ENCODE measurements around the gene EXOSC5. TPM values are rescaled to one million over a fixed set of nuclear protein-coding genes. Genes with fewer than 3 reads are reported as not detected.
"Not testable (repeated sequence)": the region's sequence is repeated elsewhere in the genome, so short reads cannot be mapped to it uniquely, and the experiment has no call there.

Gene EXOSC5
- total RNA-seq, 1 donor from 2014 or later, result 20.3 TPM

DNA sequence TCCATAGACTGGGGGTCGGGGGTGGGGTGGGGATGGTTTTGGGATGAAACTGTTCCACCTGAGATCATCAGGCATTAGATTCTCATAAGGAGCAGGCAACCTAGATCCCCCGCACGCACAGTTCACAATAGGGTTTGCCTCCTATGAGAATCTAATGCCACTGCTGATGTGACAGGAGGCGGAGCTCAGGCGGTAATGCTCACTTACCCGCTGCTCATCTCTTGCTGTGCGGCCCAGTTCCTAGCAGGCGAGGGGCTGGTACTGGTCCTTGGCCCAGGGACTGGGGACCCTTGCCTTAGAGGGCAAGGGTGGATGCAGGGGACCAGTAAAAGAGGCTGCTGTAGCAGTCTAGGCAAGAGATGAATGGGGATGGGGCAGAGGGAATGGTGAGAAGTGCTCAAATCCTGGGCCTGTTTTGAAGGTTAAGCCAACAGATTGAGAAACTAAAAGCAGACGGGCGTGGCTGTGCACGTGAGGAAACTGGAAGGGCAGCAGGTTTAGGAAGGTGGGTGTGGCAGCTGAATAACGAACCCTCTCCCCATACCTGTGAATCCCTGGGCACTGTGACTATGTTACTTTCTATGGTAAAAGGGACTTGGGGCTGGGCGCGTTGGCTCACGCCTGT, 44.3 kb upstream of the EXOSC5 start:
- Mint-ChIP-seq H3K4me3 (no peak overlapping the region), H3K27me3 (ENCODE audit: low read depth) (peaks cover 41% of the 10 kb centered on the region), H3K4me1 (peaks cover 11% of the 10 kb centered on the region), H3K36me3 (ENCODE audit: low read depth) (peaks cover 2% of the 10 kb centered on the region), H3K27ac (ENCODE audit: unreplicated experiment) (no peak overlapping the region), H3K9me3 (no peaks in the 10 kb centered on the region)
- TF ChIP-seq CTCF (conservative IDR thresholded peaks at IDR 0.05), result no peak
- no peak for DNase-seq (ENCODE audit: low read depth, low spot score)

- peak; percentile 83 for DNase-seq (ENCODE audit: low read depth, low spot score)
- H3K4me3 Mint-ChIP-seq, result peak within 1 kb of the TSS; percentile 47
- H3K9me3 Mint-ChIP-seq, result no peaks in the 10 kb centered on the region
- H3K27me3 Mint-ChIP-seq (ENCODE audit: low read depth), result peaks cover 28% of the 10 kb centered on the region
- peak within 1 kb of the TSS; percentile 15 for H3K27ac Mint-ChIP-seq (ENCODE audit: unreplicated experiment)
- no peak for TF ChIP-seq CTCF (conservative IDR thresholded peaks at IDR 0.05)
- peaks cover 11% of the 10 kb centered on the region for H3K4me1 Mint-ChIP-seq
- peaks cover 2% of the 10 kb centered on the region for H3K36me3 Mint-ChIP-seq (ENCODE audit: low read depth)
Observed at GRCh38 chr19:41439441-41440222, 42.5 kb upstream of the EXOSC5 start, which contains the start of gene DMAC2. DMAC2 (minus strand) TSS chr19:41439912; CDS start chr19:41439899, 13 bp downstream.

GRCh38 chr19:41437944-41438574, 40.9 kb upstream of the EXOSC5 start:
- Mint-ChIP-seq H3K4me1 (peaks cover 11% of the 10 kb centered on the region), H3K27me3 (ENCODE audit: low read depth) (peaks cover 14% of the 10 kb centered on the region)

DNA sequence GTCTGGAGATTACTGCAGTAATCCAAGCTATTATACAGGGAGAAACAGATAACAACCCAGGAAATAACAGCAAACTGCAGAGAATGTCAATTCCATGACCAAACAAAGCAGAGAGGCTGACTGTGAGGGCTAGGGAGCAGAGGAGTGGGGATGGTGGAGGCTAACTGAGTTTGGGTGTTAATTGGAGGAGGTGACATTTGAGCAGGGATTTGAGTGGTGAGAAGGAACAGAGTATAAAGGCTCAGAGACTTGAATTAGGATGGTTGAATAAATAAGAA, 39.5 kb upstream of the EXOSC5 start:
- TF ChIP-seq CTCF (conservative IDR thresholded peaks at IDR 0.05), result no peak
- DNase-seq (ENCODE audit: low read depth, low spot score), result no peak
- no peaks in the 10 kb centered on the region for H3K9me3 Mint-ChIP-seq
- H3K27ac Mint-ChIP-seq (ENCODE audit: unreplicated experiment), result no peak overlapping the region
- peak overlapping the region; percentile 25 for H3K4me3 Mint-ChIP-seq
- peaks cover 5% of the 10 kb centered on the region for H3K36me3 Mint-ChIP-seq (ENCODE audit: low read depth)
- peaks cover 10% of the 10 kb centered on the region for H3K27me3 Mint-ChIP-seq (ENCODE audit: low read depth)
- peaks cover 11% of the 10 kb centered on the region for H3K4me1 Mint-ChIP-seq

More at GRCh38 chr19:41437944-41438574, 40.9 kb upstream of the EXOSC5 start:
- no peak for TF ChIP-seq CTCF (conservative IDR thresholded peaks at IDR 0.05)
- DNase-seq (ENCODE audit: low read depth, low spot score), result no peak
- H3K36me3 Mint-ChIP-seq (ENCODE audit: low read depth), result peaks cover 2% of the 10 kb centered on the region
- H3K4me3 Mint-ChIP-seq, result peak overlapping the region; percentile 33
- H3K27ac Mint-ChIP-seq (ENCODE audit: unreplicated experiment), result no peak overlapping the region
- H3K9me3 Mint-ChIP-seq, result no peaks in the 10 kb centered on the region

DNA sequence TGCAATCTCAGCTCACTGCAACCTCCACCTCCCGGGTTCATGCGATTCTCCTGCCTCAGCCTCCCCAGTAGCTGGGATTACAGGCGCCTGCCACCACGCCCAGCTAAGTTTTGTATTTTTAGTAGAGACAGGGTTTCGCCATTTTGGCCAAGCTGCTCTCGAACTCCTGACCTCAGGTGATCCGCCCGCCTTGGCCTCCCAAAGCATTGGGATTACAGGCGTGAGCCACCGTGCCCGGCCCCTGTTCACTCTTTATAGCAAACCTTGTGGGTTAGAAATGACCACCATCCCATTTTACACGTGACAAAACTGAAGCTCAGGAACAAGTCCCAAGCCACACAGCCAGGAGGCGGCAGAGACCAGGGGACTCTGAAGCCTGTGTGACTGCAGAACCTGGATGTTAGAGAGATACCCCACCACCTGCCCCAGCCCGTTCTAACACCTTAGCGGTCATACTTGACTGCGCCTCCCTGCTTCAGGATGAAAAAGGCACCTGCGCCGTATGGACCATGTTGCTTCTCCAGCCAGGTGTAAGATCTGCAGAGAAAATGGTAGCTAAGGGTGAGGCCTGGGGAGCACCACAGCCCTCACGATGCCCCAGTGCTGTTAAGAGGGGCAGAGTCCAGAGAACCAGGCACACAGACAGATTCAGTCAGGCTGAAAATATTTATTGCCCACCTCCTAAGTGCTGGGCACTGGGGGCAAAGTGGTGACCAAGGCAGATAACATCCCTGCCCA, 38.9 kb upstream of the EXOSC5 start:
- no peak for DNase-seq (ENCODE audit: low read depth, low spot score)
- Mint-ChIP-seq H3K9me3 (no peaks in the 10 kb centered on the region), H3K27me3 (ENCODE audit: low read depth) (peaks cover 6% of the 10 kb centered on the region), H3K36me3 (ENCODE audit: low read depth) (peaks cover 5% of the 10 kb centered on the region), H3K27ac (ENCODE audit: unreplicated experiment) (no peak overlapping the region), H3K4me3 (peak overlapping the region; percentile 25), H3K4me1 (peaks cover 11% of the 10 kb centered on the region)
- TF ChIP-seq CTCF (conservative IDR thresholded peaks at IDR 0.05), result no peak

- not testable (repeated sequence) for H3K4me3 Mint-ChIP-seq; DNase-seq (ENCODE audit: low read depth, low spot score); H3K36me3 Mint-ChIP-seq (ENCODE audit: low read depth); H3K9me3 Mint-ChIP-seq; H3K27ac Mint-ChIP-seq (ENCODE audit: unreplicated experiment); H3K27me3 Mint-ChIP-seq (ENCODE audit: low read depth)
- H3K4me1 Mint-ChIP-seq, result peaks cover 11% of the 10 kb centered on the region
Observed at GRCh38 chr19:41435376-41435775, 38.2 kb upstream of the EXOSC5 start.

Measured in neural crest cell (in vitro differentiated cells).